DND-41 (cell line): Measurements from ENCODE around the gene BNC2.

Source experiments
- ATAC-seq: fragments of 200-7000 bp; cut with Tn5 transposase; 3 replicates; pipeline ENCODE4 v1.9.1; 2021; ENCODE audit warnings: low read depth; ENCODE audit not compliant: insufficient read depth
- DNase-seq: peaks from one replicate; pipeline ENCODE4 v3.0.0-alpha.2; 2020
- H2AFZ ChIP-seq: 2 replicates; pipeline ENCODE4 v1.6.0; 2012; ENCODE audit warnings: low read depth, low read length
- H3K27ac ChIP-seq: 2 replicates; pipeline ENCODE4 v1.5.1; 2012; ENCODE audit warnings: low read length, inconsistent platforms
- H3K27me3 ChIP-seq: fragments of 200-600 bp; sonication (generic); 2 replicates; pipeline ENCODE4 v1.6.0; 2012; ENCODE audit warnings: low read length, mild to moderate bottlenecking, inconsistent platforms; ENCODE audit not compliant: insufficient read depth, poor library complexity
- H3K36me3 ChIP-seq: 2 replicates; pipeline ENCODE4 v1.5.1; 2012; ENCODE audit warnings: low read length, inconsistent platforms; ENCODE audit not compliant: insufficient read depth
- H3K4me1 ChIP-seq: 2 replicates; pipeline ENCODE4 v1.5.1; 2012; ENCODE audit warnings: mild to moderate bottlenecking, low read length; ENCODE audit not compliant: insufficient read depth
- H3K4me2 ChIP-seq: 2 replicates; pipeline ENCODE4 v1.6.0; 2012; ENCODE audit warnings: mild to moderate bottlenecking, moderate library complexity, low read length, inconsistent platforms; ENCODE audit not compliant: insufficient read depth
- H3K4me3 ChIP-seq, 2 experiments: fragments of 200-600 bp in 1 of 2; shearing (Covaris generic) in 1 of 2; 2 replicates each; pipeline ENCODE4 v1.5.1; 2012 to 2016; ENCODE audit warnings: inconsistent platforms in 2 of 2, low read length in 2 of 2, mild to moderate bottlenecking in 2 of 2, low read depth in 1 of 2, moderate library complexity in 1 of 2
- H3K79me2 ChIP-seq: 2 replicates; pipeline ENCODE4 v1.6.0; 2012; ENCODE audit warnings: low read length, inconsistent platforms; ENCODE audit not compliant: insufficient read depth
- H3K9ac ChIP-seq: 2 replicates; pipeline ENCODE4 v1.6.0; 2012; ENCODE audit warnings: low read depth, mild to moderate bottlenecking, inconsistent platforms, low read length, moderate library complexity
- H3K9me3 ChIP-seq: 2 replicates; pipeline ENCODE4 v1.5.1; 2012; ENCODE audit warnings: low read length, moderate library complexity, mild to moderate bottlenecking, inconsistent platforms; ENCODE audit not compliant: insufficient read depth, severe bottlenecking
- H4K20me1 ChIP-seq: 2 replicates; pipeline ENCODE4 v1.6.0; 2012; ENCODE audit warnings: low read length; ENCODE audit not compliant: insufficient read depth
- CTCF ChIP-seq: IDR thresholded peaks from 2 replicates; pipeline ENCODE4 v1.5.1; 2012; ENCODE audit warnings: borderline replicate concordance, low read length, moderate library complexity, mild to moderate bottlenecking; ENCODE audit not compliant: poor library complexity, severe bottlenecking; ENCODE audit errors: extremely low read depth
- EZH2 ChIP-seq: IDR thresholded peaks from 3 replicates; pipeline ENCODE4 v1.6.1; 2012; ENCODE audit warnings: borderline replicate concordance, low read depth, mild to moderate bottlenecking, moderate library complexity, low read length, inconsistent platforms; ENCODE audit not compliant: severe bottlenecking

Gene BNC2

GRCh38 chr9:16426716-16427115 lies 443.8 kb downstream of the BNC2 start:
- ATAC-seq (no peak), DNase-seq (no peak)
- no peaks in the 10 kb centered on the region for H3K27me3 ChIP-seq
- H3K9ac ChIP-seq, result no peak overlapping the region
- no peaks in the 10 kb centered on the region for H4K20me1 ChIP-seq
- H3K9me3 ChIP-seq, result no peaks in the 10 kb centered on the region
- no peak overlapping the region for H2AFZ ChIP-seq
- H3K27ac ChIP-seq, result no peak overlapping the region
- no peak overlapping the region for H3K4me2 ChIP-seq
- no peaks in the 10 kb centered on the region for H3K36me3 ChIP-seq
- H3K79me2 ChIP-seq, result no peaks in the 10 kb centered on the region
- no peaks in the 10 kb centered on the region for H3K4me1 ChIP-seq
- no peak overlapping the region for H3K4me3 ChIP-seq
- TF ChIP-seq CTCF (no peak), EZH2 (no peak)

GRCh38 chr9:16425562-16426231 lies 444.8 kb downstream of the BNC2 start:
- Histone ChIP-seq H3K4me2 (no peak overlapping the region), H2AFZ (no peak overlapping the region)

GRCh38 chr9:16422114-16422513 lies 448.4 kb downstream of the BNC2 start:
- DNase-seq (no peak), ATAC-seq (no peak)
- H3K27ac ChIP-seq, result no peak overlapping the region
- no peak overlapping the region for H3K4me2 ChIP-seq
- no peaks in the 10 kb centered on the region for H3K79me2 ChIP-seq
- no peaks in the 10 kb centered on the region for H4K20me1 ChIP-seq
- no peak overlapping the region for H2AFZ ChIP-seq
- H3K4me1 ChIP-seq, result peaks cover 9% of the 10 kb centered on the region
- no peak overlapping the region for H3K9ac ChIP-seq
- no peaks in the 10 kb centered on the region for H3K36me3 ChIP-seq
- H3K4me3 ChIP-seq, result no peak overlapping the region
- no peak for TF ChIP-seq EZH2
- TF ChIP-seq CTCF, result no peak
- no peaks in the 10 kb centered on the region for H3K27me3 ChIP-seq
- H3K9me3 ChIP-seq, result no peaks in the 10 kb centered on the region

More at GRCh38 chr9:16425562-16426231, 444.8 kb downstream of the BNC2 start:
- Histone ChIP-seq H3K79me2 (no peaks in the 10 kb centered on the region), H4K20me1 (no peaks in the 10 kb centered on the region), H3K9ac (no peak overlapping the region), H3K27me3 (no peaks in the 10 kb centered on the region), H3K27ac (no peak overlapping the region), H3K4me1 (no peaks in the 10 kb centered on the region), H3K9me3 (no peaks in the 10 kb centered on the region), H3K36me3 (no peaks in the 10 kb centered on the region), H3K4me3 (no peak overlapping the region)
- no peak for DNase-seq
- ATAC-seq, result no peak
- no peak for TF ChIP-seq CTCF

GRCh38 chr9:16421532-16421931 lies 448.9 kb downstream of the BNC2 start:
- Histone ChIP-seq H3K9me3 (no peaks in the 10 kb centered on the region), H3K4me2 (no peak overlapping the region), H3K9ac (no peak overlapping the region), H3K79me2 (no peaks in the 10 kb centered on the region), H3K4me1 (peaks cover 15% of the 10 kb centered on the region), H3K27me3 (no peaks in the 10 kb centered on the region), H3K27ac (no peak overlapping the region), H3K4me3 (no peak overlapping the region), H2AFZ (no peak overlapping the region), H4K20me1 (no peaks in the 10 kb centered on the region), H3K36me3 (no peaks in the 10 kb centered on the region)
- ATAC-seq (no peak), DNase-seq (no peak)
- TF ChIP-seq CTCF (no peak), EZH2 (no peak)
